ENCODE results near the gene GARIN5B. TPM values are rescaled to one million over a fixed set of nuclear protein-coding genes. Genes with fewer than 3 reads are reported as not detected.

The GARIN5B gene
- total RNA-seq, 4 donors from 2014 or later, result not detected

- 51 to 80% methylated on average over 11 to 14 of the region's 14 CpGs for WGBS, 2 donors
- intact Hi-C loops (cut with DNase I), result no loop called here
- no peaks in the 10 kb centered on the region for H3K27me3 ChIP-seq
- no peaks in the 10 kb centered on the region for H3K9me3 ChIP-seq
- TF ChIP-seq CTCF (IDR thresholded peaks at IDR 0.05), result no peak
- TF ChIP-seq POLR2A (IDR thresholded peaks at IDR 0.05), result no peak
- H3K27ac ChIP-seq, result peak overlapping the region in 2 of 3 donors; percentile 26 to 33
- H3K4me3 ChIP-seq (replicated peaks in 1 of 3), result no peak overlapping the region
- peaks cover 10 to 14% of the 10 kb centered on the region in 2 donors for H3K4me1 ChIP-seq
- peaks cover 4 to 10% of the 10 kb centered on the region in 2 donors for H3K36me3 ChIP-seq
- peak; percentile 68 to 72 for DNase-seq
Measured at GRCh38 chr19:55400281-55401087, 37.4 kb upstream of the GARIN5B start.

- H3K4me1 ChIP-seq, result peaks cover 10 to 14% of the 10 kb centered on the region in 2 donors
- intact Hi-C loops (cut with DNase I), result no loop called here
- H3K9me3 ChIP-seq, result no peaks in the 10 kb centered on the region
- peaks cover 4% of the 10 kb centered on the region in 2 donors for H3K36me3 ChIP-seq
- no peak overlapping the region for H3K27ac ChIP-seq
- no peak for DNase-seq
- H3K4me3 ChIP-seq (replicated peaks in 1 of 3), result no peak overlapping the region
- H3K27me3 ChIP-seq, result no peaks in the 10 kb centered on the region
- WGBS, 2 donors, result 87% methylated on average over 10 to 12 of the region's 12 CpGs
- TF ChIP-seq CTCF (IDR thresholded peaks at IDR 0.05), result no peak
- TF ChIP-seq POLR2A (IDR thresholded peaks at IDR 0.05), result no peak
Measured at GRCh38 chr19:55398200-55398925, 35.3 kb upstream of the GARIN5B start.

DNA sequence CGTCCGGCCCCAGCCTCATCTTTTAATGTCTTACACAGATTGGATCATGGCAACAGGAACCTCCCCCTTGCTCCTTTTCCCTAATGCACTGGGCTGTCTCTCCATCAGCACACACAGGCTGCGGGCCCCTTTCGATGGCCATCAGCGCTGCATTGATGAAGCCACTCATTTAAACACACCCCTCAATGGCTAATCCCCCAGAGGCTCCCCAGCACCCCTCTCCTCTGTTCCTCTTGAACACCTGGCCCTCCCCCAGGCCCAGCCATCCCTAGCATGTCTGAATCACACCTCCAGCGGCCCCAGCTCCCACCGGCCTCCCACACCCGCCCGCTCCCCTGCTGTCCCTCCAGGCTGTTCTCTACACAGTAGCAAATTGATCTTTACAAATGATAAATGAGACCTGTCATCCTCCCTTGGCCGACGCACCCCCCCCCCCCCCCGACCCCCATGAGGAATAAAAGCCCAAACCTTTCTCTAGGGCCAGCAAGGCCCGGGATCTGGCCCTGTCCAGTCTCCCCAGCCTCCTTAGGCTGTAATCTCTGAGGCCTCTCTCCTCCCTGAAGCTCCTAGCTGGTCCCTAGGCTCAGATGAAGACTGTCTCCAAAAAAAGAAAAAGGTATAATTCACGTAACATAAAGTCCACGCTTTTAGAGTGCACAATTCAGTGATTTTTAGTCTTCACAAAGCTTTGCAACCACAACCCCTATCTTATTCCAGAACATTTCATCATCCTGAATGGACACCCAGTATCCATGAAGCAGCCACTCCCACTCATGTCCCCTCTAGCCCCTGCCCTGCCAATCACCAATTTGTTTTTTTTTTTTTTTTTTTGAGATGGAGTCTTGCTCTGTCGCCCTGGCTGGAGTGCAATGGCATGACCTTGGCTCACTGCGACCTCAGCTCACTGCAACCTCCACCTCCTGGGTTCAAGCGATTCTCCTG, 30.0 kb upstream of the GARIN5B start:
- H3K36me3 ChIP-seq, result peaks cover 9 to 14% of the 10 kb centered on the region in 2 donors
- peaks cover under 1 to 17% of the 10 kb centered on the region in 2 donors for H3K4me1 ChIP-seq
- no peak for TF ChIP-seq CTCF (IDR thresholded peaks at IDR 0.05)
- TF ChIP-seq POLR2A (IDR thresholded peaks at IDR 0.05), result no peak
- H3K4me3 ChIP-seq (replicated peaks in 1 of 3), result no peak overlapping the region
- no peaks in the 10 kb centered on the region for H3K27me3 ChIP-seq
- no peak overlapping the region for H3K27ac ChIP-seq
- DNase-seq, result no peak
- H3K9me3 ChIP-seq, result no peaks in the 10 kb centered on the region
- 68 to 71% methylated on average over 18 of the region's 18 CpGs for WGBS, 2 donors
- intact Hi-C loops (cut with DNase I), result no loop called here

DNA sequence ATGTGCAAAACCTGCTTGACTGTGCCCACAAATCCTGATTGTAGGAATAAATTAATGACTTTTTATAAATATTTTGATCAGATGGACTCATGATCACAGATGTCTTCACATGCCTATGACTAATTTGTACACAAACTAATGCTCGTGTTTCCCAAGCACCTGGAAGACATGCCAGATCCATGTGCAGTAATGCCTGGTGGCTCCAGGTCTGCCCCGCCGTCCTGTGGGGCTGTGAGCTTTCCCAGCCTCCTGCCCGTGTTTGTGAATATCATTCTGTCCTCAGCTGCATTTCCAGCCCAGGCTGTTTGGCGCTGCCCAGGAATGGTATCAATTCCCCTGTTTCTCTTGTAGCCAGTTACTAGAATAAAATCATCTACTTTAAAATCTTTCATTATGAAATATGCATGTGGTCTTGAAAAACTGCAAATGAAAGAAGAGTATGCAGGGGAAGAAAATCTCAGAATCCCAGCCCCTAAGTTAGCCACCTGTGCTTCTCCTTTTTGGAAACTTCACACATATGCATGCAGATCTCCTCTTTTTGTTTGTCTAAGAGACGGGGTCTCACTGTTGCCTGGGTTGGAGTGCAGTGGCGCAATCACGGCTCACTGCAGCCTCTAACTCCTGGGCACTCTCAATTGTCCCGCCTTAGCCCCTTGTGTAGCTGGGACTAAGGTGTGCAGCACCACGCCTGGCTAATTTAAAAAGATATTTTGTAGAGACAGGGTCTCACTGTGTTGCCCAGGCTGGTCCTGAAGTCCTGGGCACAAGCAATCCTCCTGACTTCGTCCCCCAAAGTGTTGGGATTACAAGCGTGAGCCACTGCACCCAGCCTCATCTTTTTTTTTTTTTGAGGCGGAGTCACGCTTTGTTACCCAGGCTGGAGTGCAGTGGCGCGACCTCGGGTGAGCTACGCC, 28.9 kb upstream of the GARIN5B start:
- DNase-seq, result no peak
- 79 to 81% methylated on average over 18 of the region's 18 CpGs for WGBS, 2 donors
- TF ChIP-seq CTCF (IDR thresholded peaks at IDR 0.05) (no peak), POLR2A (IDR thresholded peaks at IDR 0.05) (no peak)
- peaks cover 12 to 28% of the 10 kb centered on the region in 2 donors for H3K4me1 ChIP-seq
- no peak overlapping the region for H3K27ac ChIP-seq
- intact Hi-C loops (cut with DNase I), result no loop called here
- no peaks in the 10 kb centered on the region for H3K27me3 ChIP-seq
- H3K36me3 ChIP-seq, result peaks cover 18 to 23% of the 10 kb centered on the region in 2 donors
- H3K4me3 ChIP-seq (replicated peaks in 1 of 3), result no peak overlapping the region
- H3K9me3 ChIP-seq, result no peaks in the 10 kb centered on the region
